DMS 273 treated with DMSO at 0.1 percent for 48 hours (cell line): Measurements from ENCODE around the gene PDE9A.

Source experiments
- DNase-seq: peaks from one replicate; lab custom pipeline; 2025; lab: John Stamatoyannopoulos, UW

The PDE9A gene

DNA sequence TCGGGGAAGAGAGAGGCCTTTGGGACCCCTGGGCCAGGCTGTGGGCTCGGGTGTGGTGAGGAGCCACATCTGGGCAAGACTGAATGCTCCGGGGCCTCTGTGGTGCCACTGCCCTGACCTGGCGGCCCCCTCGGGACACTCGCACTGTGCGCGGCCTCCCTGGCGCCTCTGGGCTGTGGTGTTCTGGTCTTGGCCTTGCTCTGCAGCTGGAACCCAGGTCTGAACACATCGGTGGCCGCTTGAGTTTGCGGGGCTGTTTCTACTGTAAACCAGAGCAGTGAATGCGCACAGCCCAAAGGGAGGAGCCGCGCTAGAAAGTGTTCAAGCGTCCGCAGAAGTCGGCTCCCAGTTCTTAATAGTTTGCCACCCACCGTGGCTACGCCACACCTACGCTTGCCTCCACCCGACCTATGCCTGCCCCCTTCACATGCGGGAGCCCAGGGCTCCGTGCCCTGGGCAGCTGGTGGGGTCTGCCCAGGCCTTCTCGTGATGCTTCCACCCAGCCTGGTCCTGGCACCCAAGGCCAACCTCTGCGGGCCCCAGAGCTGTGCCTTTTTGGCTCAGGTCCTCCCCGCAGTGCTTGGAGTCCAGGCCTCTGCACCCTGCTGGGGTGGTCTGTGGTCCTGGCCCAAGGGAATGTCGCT is 4.4 kb downstream of the PDE9A start:
- DNase-seq = no peak

DNA sequence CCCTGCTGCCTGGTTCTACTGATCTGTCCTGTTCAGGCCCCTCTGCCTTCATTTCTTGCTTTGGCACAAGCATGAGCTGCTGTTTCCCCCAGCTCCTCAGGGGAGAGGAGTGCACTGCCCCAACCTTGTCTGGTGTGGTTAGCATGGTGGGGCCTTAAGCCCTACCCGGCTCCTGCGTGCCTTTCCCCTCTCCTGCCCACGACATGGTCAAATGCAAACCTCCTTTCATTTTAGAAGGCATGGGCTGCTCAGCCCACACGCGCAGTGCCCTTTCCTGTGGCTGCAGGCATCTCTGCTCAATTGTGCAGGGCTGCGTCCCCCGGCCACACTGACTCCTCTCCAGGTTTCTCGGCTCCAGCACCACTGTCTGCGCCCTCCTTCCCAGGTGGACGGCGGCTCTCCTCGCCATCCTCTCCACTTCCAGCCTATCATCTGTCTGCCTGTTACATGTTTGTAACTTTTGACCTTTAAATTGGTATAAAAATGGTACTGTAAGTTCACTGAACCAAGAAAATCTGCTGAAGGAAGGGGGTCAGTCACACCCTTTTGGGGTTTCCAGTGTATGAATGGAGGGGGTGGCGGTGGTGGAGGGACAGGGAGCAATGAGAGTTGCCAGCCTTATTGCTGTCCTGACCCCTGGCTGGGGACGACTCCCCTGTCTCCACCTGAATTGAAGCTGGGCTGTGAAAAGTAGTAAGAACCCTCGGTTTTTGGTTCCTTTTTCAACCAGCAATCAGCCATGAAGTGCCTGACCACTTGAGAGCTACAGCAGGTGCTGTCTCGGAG is 5.1 kb downstream of the PDE9A start:
- no peak for DNase-seq

DNA sequence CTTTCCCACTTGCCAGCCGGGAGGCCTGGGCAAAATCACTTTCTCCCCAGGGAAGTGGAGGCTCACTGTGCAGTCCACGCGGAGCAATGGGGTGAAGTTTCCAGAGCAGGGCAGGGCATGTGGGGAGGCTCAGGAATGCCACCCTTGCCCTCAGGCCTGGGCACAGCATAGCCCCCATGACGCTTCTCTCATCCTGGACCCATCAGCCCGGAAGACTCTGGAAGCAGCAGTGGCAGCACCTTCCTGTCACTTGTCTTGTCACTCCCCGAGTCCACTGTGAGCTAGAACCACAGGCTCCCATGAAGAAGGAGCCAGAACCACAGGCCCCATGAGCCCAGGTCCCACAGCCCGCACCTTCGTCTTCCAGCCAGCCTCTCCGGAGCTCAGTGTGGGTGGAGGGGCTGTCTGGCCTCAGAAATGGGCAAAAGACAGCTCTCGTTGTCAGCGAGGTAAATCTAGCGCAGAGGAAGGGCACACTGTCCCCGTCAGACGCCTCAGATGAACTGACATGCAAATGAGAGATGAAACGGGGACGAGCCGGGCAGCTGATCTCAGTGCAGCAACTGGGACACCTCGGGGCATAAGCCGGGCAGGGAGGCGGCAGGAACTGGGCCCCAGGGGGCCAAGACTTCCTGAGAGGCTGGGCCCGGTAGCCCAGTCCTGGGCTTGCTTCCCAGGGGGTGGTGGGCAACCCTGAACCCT is 6.1 kb downstream of the PDE9A start:
- no peak for DNase-seq

DNA sequence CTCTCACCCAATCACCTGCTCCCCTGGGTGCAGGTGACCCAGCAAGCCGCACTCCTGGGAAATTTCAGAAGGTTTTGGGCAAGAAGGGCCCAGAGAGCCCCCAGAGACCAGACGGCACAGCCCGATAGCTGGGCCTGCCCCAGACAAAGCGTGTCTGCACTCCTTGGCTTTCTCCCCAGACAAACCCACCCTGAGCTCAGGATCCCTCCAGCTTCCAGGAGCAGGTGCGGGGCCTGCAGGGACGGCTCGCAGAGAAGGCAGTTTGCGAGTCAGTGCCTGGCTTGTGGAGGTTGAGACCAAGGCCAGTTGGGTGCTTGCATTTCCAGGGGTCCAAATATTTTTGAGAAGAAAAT is 6.7 kb downstream of the PDE9A start:
- no peak for DNase-seq

DNA sequence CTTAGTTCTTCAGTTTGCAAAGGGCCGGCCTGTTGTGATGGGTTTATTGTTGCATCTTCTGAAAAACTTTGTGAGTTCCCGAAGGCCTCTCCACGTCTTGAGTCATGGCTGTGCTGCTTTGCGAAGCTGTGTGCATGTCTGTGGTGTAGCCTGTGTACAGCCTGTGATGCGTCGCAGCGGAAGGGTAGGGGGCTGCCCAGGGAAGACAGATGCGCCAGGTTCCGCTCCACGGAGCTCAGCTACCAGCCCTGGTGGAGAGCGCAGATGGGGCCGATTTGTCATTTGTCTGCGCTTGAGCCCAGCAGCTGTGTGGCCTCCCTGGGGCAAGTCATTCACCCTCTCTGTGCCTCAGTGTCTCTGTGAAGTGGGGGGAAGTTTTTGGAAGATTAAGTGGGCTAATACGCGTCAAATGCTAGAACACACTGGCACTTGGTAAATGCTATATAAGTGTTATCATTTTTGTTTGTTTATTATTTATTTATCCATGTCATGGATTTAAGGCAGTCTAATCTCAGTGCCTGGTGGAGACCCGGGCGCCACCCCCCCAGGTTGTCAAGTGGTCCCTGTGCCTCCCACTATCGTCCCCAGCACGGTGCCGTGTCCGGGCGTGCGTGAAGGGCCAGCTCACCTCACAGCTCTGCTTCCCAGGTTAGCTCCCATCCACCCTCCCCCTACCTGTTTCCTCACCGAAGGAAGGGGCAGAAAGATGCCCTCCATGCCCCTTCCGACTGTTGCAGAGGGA is 8.4 kb downstream of the PDE9A start:
- no peak for DNase-seq

DNA sequence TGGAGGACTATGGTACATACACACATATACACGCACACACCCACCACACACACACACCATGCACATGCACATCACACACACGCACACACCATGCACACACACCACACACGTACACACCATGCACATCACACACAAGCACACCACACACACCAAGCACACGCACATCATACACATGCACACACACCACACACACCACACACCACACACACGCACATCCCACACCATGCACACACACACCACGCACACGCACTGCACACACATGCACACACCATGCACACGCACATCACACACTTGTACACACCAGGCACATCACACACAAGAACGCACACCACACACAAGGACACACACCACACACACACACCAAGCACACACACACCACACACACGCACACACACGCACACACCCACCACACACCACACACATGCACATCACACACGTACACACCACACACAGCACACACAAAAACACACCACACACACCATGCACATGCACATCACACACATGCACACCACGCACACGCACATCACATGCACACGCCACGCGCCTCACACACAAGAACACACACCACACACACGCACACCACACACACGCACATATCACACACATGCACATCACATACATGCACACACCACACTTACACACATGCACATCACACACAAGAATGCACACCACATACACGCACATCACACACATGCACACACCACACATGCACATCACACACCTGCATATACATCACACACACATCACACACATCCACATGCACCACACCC is 9.2 kb downstream of the PDE9A start:
- no peak for DNase-seq

DNA sequence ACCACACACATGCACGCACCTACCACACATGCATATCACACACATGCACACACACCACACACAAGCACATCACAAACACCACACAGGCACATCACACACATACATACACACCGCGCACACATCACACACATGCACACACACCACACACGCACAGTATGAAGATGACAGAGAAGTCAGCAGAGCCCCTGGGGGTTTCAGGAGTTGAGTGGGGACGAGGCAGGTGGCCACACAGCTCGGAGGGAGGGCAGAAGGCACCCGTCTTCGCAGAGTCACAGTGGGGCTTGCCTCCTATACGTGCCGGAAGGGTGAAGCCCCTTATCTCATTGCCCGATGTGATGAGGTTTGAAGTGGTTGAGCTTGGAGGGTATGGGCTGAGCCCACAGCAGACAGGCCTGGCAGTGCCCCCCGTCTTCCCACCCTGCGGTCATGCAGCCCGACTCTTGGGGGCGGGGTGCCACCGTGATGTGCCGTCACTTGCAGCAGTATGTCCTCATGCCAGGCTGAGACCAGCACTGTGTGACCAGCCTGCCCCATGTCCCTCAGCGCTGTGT is 9.9 kb downstream of the PDE9A start:
- no peak for DNase-seq

DNA sequence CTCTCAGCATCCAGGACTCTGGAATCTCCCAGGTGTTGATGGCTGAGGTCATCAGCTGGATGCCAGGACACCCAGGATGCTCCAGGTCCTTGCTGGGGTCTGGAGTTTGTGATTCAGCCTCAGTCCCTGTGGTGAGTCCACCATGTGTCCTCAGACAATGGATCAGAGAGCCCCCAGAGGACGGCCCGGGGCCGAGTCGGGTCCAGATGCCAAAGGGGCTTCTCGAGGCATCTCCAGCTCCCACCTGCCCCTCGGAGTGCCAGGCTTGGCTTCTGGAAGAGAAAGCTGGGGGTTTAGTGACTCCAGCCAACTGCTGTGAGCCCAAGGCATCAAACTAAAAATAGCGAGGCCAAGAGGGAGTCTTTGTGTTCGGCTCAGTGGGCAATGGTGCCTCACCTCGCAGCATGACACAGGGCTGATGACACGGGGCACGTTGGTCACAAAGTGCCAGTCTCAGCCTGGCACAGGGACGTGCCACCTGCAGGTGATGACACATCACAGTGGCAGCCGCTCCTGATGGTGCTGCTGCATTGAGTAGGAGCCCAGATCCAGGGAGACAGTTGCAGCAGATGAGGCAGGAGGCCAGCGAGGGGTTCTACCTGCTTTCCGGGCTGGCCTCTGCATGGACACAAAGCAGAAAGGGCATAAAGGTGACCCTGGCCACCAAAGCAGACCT is 10.6 kb downstream of the PDE9A start:
- DNase-seq = no peak

DNA sequence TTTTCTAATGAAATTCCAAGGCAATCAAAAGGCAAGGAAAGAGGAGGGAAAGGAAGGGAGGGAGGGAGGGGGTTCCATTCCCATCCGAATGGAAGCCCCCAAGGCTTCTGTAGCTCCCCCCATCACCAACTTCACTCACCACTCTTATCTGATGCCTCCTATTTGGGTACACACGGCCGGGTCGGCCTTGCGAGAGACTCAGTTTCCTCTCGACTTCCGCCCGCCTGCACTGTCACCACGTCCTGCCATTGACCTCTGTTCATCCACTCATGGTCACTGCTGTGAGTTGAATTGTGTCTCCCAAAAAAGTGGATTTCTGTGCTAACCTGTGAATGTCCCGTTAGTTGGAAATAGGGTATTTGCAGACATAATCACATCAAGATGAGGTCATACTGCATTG is 11.2 kb downstream of the PDE9A start:
- no peak for DNase-seq

DNA sequence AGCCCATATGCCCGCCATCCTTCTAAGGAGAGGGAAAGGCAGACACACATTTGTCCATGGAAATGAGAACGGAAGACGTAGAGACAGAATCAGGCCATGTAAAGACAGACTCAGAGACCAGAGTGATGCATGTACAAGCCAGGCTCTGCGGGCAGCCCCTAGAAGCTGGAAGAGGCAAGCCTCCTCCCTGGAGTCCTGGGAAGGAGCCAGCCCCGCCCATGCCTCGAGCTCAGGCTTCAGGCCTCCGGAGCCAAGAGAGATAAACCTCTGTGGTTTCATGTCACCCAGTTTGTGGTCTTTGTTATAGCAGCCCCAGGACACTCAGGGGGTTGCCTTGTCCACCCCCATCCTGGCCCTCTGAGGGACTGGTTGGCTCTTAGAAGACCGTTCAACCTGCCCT is 11.6 kb downstream of the PDE9A start:
- DNase-seq = no peak

DNA sequence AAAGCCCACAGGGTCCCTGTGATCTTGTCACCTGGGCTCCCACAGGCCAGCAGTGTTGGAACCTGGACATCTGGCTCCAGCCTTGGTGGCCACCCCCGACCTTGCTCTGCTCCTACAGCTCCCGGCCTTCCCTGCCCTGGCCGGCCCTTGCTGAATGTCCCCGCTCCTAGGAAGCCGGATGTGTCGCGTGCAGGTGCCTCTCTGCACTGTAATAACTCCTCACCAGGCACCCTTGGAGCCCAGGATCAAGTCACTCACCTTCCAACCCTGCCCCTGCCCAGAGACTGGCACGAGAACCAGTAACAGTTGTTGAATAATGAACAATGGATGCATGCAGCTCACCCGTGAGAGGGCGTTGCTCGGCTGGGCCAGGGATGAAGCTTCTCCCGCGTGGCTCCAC is 12.1 kb downstream of the PDE9A start:
- DNase-seq = no peak

DNA sequence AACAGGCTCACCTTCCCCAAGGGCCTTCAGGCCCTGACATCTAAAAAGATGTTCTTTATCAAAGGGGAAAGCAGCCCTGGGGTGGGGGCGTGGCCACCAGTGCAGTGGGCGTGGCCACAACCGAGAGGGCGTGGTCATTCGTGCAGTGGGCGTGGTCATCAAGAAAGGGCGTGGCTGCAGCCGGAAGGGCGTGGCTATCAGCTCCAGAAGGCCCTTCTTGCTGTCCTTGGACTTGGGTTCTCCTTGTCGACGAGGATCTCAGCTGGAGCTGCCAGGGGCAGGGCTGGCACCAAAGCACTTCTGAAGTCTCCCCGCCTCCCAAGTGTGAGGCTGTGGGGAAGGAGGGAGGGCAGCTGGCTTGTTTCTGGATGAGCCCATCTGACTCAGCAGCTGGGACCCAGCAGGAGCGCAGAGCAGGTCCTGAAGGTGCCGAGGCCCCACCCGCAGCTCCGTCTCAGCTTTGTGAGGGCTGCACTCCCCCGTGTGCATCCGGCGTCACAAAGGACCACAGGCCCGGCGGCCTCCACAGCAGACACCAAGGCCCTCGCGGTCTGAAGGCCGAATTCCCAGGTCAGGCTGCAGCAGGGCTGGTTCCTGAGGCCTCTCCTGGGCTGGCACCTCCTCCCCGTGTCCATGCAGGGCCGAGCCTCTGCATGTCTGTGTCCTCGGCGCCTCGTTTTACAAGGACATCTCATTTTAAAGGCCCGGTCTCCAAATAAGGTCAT is 12.8 kb downstream of the PDE9A start:
- no peak for DNase-seq

DNA sequence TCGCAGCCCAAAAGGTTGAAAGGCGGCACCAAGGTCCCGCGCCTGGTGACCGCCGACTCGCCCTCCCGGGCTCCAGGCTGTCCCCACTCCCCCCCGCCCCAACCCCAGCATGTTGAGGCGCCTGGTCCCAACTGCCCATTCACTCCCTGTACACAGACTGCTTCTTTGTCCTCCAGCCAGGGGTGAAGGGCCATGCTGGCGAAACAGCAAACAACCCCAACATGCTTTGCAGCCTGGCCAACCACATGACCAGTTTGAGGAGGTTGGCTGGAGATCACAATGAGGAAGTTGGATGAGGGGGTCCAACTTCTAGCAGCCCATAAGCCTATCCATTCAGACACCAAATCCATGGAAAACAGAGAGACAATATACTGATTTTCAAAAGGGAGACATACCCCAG is 13.5 kb downstream of the PDE9A start:
- no peak for DNase-seq

DNA sequence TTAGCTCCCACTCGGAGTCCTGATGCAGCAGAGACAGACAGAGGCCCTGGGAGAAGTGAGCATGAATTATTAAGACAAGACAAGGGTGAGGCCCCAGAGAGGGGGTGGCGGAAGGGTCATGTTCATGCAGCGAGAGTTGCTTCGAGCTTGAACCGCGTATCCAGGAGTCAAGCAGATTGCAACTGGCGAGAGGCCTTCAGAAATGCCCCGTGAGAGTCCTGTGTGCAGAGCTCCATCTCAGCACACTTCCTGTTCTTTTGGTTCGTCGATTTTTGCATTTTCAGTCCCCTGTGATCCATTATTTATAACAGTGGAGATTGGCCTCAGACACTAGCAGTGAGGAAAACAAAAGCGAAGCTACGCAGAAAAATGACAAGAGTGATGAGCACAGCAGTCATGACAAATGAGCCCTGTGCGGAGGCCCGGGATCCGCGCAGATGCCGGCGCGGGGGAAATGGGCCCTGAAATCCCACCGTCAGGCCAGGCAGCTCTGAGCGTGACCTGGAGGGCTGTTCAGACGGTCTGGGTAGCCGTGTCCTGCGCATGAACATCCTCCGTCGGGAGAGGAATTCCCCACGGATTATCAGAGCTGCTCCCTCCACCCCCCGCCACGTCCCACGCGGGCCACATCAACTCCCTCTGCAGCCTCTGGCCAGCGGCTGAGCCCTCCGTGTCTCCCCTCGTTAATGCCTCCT is 15.0 kb downstream of the PDE9A start:
- no peak for DNase-seq

DNA sequence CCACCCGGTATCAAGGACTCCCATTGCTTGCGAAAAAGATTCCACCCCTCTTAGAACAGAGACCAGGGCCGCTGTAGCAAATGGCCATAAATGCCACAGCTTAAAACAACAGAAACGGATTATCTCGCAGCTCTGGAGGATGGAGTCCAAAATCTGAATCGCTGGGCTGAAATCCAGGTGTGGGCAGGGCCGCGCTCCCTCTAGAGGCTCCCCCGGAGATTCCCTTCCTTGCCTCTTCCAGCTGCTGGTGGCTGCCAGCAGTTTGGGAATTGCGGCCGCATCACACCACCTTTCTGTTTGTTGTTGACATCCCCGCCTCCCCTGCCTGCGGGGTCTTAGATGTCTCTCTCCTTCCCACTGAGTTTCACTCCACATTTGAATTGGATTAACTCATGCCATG is 15.6 kb downstream of the PDE9A start:
- no peak for DNase-seq

DNA sequence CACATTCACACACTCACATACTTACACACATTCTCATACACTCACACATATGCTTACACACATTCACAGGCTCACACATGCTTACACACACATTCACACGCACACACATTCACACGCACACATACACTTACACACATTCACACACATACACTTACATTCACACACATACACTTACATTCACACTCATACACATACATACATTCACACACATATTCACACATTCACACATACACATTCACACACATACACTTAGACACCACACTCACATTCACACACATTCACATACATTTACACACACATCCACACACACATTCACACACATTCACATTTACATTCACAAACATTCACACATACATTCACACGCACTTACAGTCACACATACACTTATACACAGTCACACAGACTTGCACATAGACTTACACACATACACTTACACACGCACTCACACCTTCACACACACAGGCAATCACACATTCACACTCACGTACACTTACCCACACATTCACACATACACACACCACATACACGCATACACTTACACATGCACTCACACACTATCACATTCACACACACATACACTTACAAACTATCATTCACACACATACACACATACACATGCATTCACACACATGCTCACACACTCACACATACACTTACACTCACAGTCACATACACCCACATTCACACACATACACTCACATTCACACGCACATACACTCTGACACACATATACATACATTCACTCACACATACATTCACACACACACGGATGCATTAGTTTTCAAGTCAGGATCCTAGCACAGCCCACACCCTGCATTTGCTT is 16.8 kb downstream of the PDE9A start:
- no peak for DNase-seq

DNA sequence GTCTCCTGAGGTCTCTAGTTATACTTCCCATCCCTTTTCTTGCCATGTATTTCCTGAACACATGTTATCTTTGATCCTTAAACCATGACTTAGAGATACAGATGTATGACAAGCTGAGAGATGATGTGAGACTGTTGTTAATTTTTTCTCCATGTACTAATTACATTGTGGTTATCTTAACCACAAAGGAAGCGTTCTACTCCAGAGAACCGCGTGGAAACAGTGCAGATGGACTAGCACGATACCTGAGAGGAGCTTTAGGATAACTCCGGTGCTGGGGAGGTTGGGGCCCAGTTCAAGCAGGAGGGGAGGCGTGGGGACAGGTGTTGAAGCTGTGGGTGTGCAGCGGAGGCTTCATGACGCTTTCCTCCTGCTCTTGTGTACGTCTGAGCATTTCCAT is 17.5 kb downstream of the PDE9A start:
- no peak for DNase-seq

DNA sequence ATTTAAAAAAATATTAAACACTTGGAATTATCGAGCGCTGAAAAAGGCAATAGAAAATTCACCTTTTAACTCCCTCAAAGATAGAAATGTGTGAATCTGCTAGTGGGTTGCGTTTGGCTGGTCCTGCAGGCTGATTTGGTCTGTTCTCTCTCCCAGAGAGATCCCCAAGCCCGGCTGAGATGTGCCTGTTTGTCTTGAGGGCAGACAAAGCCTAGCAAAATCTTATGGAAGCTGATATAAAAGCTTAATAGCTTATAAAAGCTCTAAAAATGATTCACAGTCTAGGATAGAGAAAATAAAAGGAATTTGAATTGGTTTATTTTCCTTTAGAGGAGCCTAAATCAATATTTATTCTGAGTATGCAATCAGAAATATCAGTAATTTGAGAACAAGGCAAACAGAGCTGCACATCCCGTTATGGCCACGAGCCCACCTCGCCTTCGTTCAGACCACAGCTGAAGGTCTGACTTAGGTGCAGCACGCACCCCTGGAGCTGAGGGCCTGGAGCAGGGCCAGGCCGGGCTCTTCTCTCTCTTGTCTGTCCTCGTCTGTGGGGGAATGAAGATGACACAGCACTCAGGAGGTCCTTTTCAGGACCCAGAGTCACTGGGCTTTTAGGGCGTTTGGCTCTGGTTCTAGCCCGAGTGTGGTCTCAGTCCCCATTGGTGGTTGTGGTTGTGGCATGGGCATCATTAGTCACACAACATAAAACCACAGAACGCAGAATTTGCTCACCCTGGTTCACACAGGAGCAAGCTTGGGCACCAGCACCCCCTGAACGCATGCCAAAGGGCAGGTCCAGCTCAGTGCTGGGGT is 18.6 kb downstream of the PDE9A start:
- no peak for DNase-seq
